Measurements from ENCODE around the gene ZC3H7B. TPM values are rescaled to one million over a fixed set of nuclear protein-coding genes. Genes with fewer than 3 reads are reported as not detected.

The ZC3H7B gene
- polyA plus RNA-seq, 1 donor (not counting 4 experiments of a cell fraction or from before 2014, with no cell fraction given): 24.2 TPM

GRCh38 chr22:41333806-41334205 is 32.5 kb downstream of the ZC3H7B start:
- H3K36me3 ChIP-seq (ENCODE audit: control insufficient read depth in 2 of 2, extremely low read depth in 1 of 2, insufficient read depth in 2 of 2, low read length in 2 of 2): peaks cover 34 to 40% of the 10 kb centered on the region in 2 experiments
- no peaks in the 10 kb centered on the region for H3K9me1 ChIP-seq (ENCODE audit: control insufficient read depth, extremely low read depth, insufficient read depth, low read length)
- no peak overlapping the region for H3K4me3 ChIP-seq (ENCODE audit: control insufficient read depth in 2 of 3, extremely low read depth in 1 of 3, insufficient read depth in 2 of 3, low read depth in 1 of 3, low read length in 3 of 3)
- TF ChIP-seq EZH2 (IDR thresholded peaks at IDR 0.05; ENCODE audit: low read length) (no peak), CTCF (optimal IDR thresholded peaks at IDR 0.05 in 1 of 3, IDR thresholded peaks at IDR 0.05 in 1 of 3, conservative IDR thresholded peaks at IDR 0.05 in 1 of 3; ENCODE audit: extremely low read depth in 1 of 3, insufficient read depth in 2 of 3, low read length in 3 of 3) (no peak)
- no peak for DNase-seq (ENCODE audit: low read depth, low spot score)
- no peaks in the 10 kb centered on the region for H3K79me2 ChIP-seq (ENCODE audit: control insufficient read depth, insufficient read depth, low read length)
- no peak overlapping the region for H3K9ac ChIP-seq (ENCODE audit: control insufficient read depth, extremely low read depth, insufficient read depth, low read length)
- H3K27ac ChIP-seq (ENCODE audit: control insufficient read depth, insufficient read depth, low read length): no peak overlapping the region
- no peaks in the 10 kb centered on the region for H3K27me3 ChIP-seq (ENCODE audit: control insufficient read depth, extremely low read depth, insufficient read depth, low read length)
- H4K20me1 ChIP-seq (ENCODE audit: control insufficient read depth, extremely low read depth, insufficient read depth, low read length): no peaks in the 10 kb centered on the region
- dilution Hi-C loops (cut with MboI; ENCODE audit: extremely low pct_ligation_motif_present, low sequenced_read_pairs): no loop called here
- H3K4me2 ChIP-seq (ENCODE audit: control insufficient read depth, extremely low read depth, insufficient read depth, low read depth, low read length): no peak overlapping the region
- H2AFZ ChIP-seq (ENCODE audit: control insufficient read depth, low read length): no peak overlapping the region
- H3K4me1 ChIP-seq (ENCODE audit: control insufficient read depth, extremely low read depth, insufficient read depth, low read length): no peaks in the 10 kb centered on the region
- H3K9me3 ChIP-seq (ENCODE audit: control insufficient read depth, low read depth, low read length): no peaks in the 10 kb centered on the region
- FAIRE-seq: no peak

GRCh38 chr22:41334215-41334614 is 32.9 kb downstream of the ZC3H7B start:
- DNase-seq (ENCODE audit: low read depth, low spot score) (no peak), FAIRE-seq (no peak)
- H3K4me1 ChIP-seq (ENCODE audit: control insufficient read depth, extremely low read depth, insufficient read depth, low read length): no peaks in the 10 kb centered on the region
- H3K9me3 ChIP-seq (ENCODE audit: control insufficient read depth, low read depth, low read length): no peaks in the 10 kb centered on the region
- dilution Hi-C loops (cut with MboI; ENCODE audit: extremely low pct_ligation_motif_present, low sequenced_read_pairs): no loop called here
- no peaks in the 10 kb centered on the region for H3K79me2 ChIP-seq (ENCODE audit: control insufficient read depth, insufficient read depth, low read length)
- H4K20me1 ChIP-seq (ENCODE audit: control insufficient read depth, extremely low read depth, insufficient read depth, low read length): no peaks in the 10 kb centered on the region
- peaks cover 37 to 43% of the 10 kb centered on the region in 2 experiments for H3K36me3 ChIP-seq (ENCODE audit: control insufficient read depth in 2 of 2, extremely low read depth in 1 of 2, insufficient read depth in 2 of 2, low read length in 2 of 2)
- H3K27ac ChIP-seq (ENCODE audit: control insufficient read depth, insufficient read depth, low read length): no peak overlapping the region
- H2AFZ ChIP-seq (ENCODE audit: control insufficient read depth, low read length): no peak overlapping the region
- no peak overlapping the region for H3K4me2 ChIP-seq (ENCODE audit: control insufficient read depth, extremely low read depth, insufficient read depth, low read depth, low read length)
- TF ChIP-seq EZH2 (IDR thresholded peaks at IDR 0.05; ENCODE audit: low read length): no peak
- TF ChIP-seq CTCF (optimal IDR thresholded peaks at IDR 0.05 in 1 of 3, IDR thresholded peaks at IDR 0.05 in 1 of 3, conservative IDR thresholded peaks at IDR 0.05 in 1 of 3; ENCODE audit: extremely low read depth in 1 of 3, insufficient read depth in 2 of 3, low read length in 3 of 3): no peak
- H3K4me3 ChIP-seq (ENCODE audit: control insufficient read depth in 2 of 3, extremely low read depth in 1 of 3, insufficient read depth in 2 of 3, low read depth in 1 of 3, low read length in 3 of 3): no peak overlapping the region
- no peak overlapping the region for H3K9ac ChIP-seq (ENCODE audit: control insufficient read depth, extremely low read depth, insufficient read depth, low read length)
- no peaks in the 10 kb centered on the region for H3K27me3 ChIP-seq (ENCODE audit: control insufficient read depth, extremely low read depth, insufficient read depth, low read length)
- H3K9me1 ChIP-seq (ENCODE audit: control insufficient read depth, extremely low read depth, insufficient read depth, low read length): no peaks in the 10 kb centered on the region

Measured in keratinocyte (primary cell).